Astrocyte (in vitro differentiated cells and primary cell): ENCODE measurements around the gene IRX6.

ENCODE experiments used
- CTCF ChIP-seq: IDR thresholded peaks from 2 replicates; pipeline ENCODE4 v1.5.1; 2011; ENCODE audit warnings: low read depth, mild to moderate bottlenecking, inconsistent platforms, low read length, moderate library complexity; ENCODE audit not compliant: insufficient read depth
- EZH2 ChIP-seq: IDR thresholded peaks from 2 replicates; pipeline ENCODE4 v1.6.1; 2012; ENCODE audit warnings: mild to moderate bottlenecking, low read length, inconsistent platforms; ENCODE audit not compliant: insufficient read depth

GRCh38 chr16:55330781-55331647, 7.0 kb downstream of the IRX6 start:
- TF ChIP-seq CTCF (no peak), EZH2 (no peak)
